K562 (cell line): ENCODE measurements around the gene CPED1. TPM values are rescaled to one million over a fixed set of nuclear protein-coding genes. Genes with fewer than 3 reads are reported as not detected.

ENCODE experiments used
- ATAC-seq: fragments of 200-7000 bp; cut with Tn5 transposase; 3 replicates; pipeline ENCODE4 v1.9.1; 2020; ENCODE audit warnings: moderate library complexity
- BruUV-seq: library from RNA; stranded (reverse); fragments of 400-500 nt; replicated peaks from 2 replicates; lab custom pipeline; 2021; lab: Mats Ljungman, UMichigan
- CTCF ChIA-PET: fragments of 300-600 bp; formaldehyde crosslinking; extraction: SDS; loops from one replicate; lab custom pipeline; 2021; ENCODE audit warnings: low intra/inter-chr PET ratio; lab: Yijun Ruan, JAX
- POLR2A ChIA-PET: fragments of 300-600, 350-650 bp; sonication (Branson Sonifier 250); formaldehyde crosslinking; extraction: SDS; loops from one replicate; lab custom pipeline; 2021; ENCODE audit warnings: antibody characterized with exemption, inconsistent platforms; lab: Yijun Ruan, JAX
- DNase-seq, 4 experiments: peaks; one replicate each; pipeline versions ENCODE4 v3.0.0 to v3.0.0-alpha.2; 2011 to 2018; ENCODE audit warnings: low spot score in 3 of 4, mixed read lengths in 3 of 4; ENCODE audit errors: extremely low read depth in 1 of 4
- FAIRE-seq: peaks from 2 replicates; lab custom pipeline; 2011; peaks lifted over from hg19 to GRCh38; lab: Jason Lieb, UNC
- H2AFZ ChIP-seq: 2 replicates; pipeline ENCODE4 v1.6.0; 2011; ENCODE audit warnings: low read depth, low read length, control low read depth, inconsistent platforms
- H3K27ac ChIP-seq: fragments of 200-600 bp; 3 replicates; pipeline ENCODE4 v1.8.0; 2011; ENCODE audit warnings: low read depth, mild to moderate bottlenecking, control low read depth, inconsistent platforms, low read length, moderate library complexity, mixed read lengths; ENCODE audit errors: extremely low read depth
- H3K27me3 ChIP-seq, 2 experiments: fragments of 300-600 bp in 1 of 2; 2 replicates in 1 of 2; 3 replicates in 1 of 2; pipeline versions ENCODE4 v1.6.0 to v1.8.0; 2011; ENCODE audit warnings: inconsistent platforms in 2 of 2, low read length in 2 of 2, mild to moderate bottlenecking in 1 of 2, mixed read lengths in 1 of 2, moderate library complexity in 1 of 2; ENCODE audit not compliant: control insufficient read depth in 2 of 2, insufficient read depth in 2 of 2
- H3K36me3 ChIP-seq: fragments of 300-600 bp; 3 replicates; pipeline ENCODE4 v1.8.0; 2011; ENCODE audit warnings: mild to moderate bottlenecking, low read length, inconsistent platforms; ENCODE audit not compliant: control insufficient read depth, insufficient read depth
- H3K4me1 ChIP-seq, 2 experiments: fragments of 200-600 bp in 1 of 2; replicated peaks in 1 of 2; 2 replicates in 1 of 2; 3 replicates in 1 of 2; pipeline versions ENCODE4 v1.5.1 to v1.8.0; 2011; ENCODE audit warnings: inconsistent platforms in 2 of 2, low read length in 2 of 2, mild to moderate bottlenecking in 1 of 2, mixed read lengths in 1 of 2, moderate library complexity in 1 of 2; ENCODE audit not compliant: control insufficient read depth in 2 of 2, insufficient read depth in 2 of 2
- H3K4me2 ChIP-seq: 2 replicates; pipeline ENCODE4 v1.6.1; 2011; ENCODE audit warnings: low read length, control low read depth, inconsistent platforms, mixed read lengths; ENCODE audit not compliant: insufficient read depth
- H3K4me3 ChIP-seq: fragments of 200-600 bp; sonication (generic), shearing (Covaris generic); 2 replicates; pipeline ENCODE4 v1.5.1; 2016; ENCODE audit warnings: control low read depth, inconsistent platforms
- H3K79me2 ChIP-seq: fragments of 200-600 bp; 3 replicates; pipeline ENCODE4 v1.8.0; 2011; ENCODE audit warnings: low read length, inconsistent platforms; ENCODE audit not compliant: control insufficient read depth, insufficient read depth
- H3K9ac ChIP-seq, 2 experiments: 2 replicates each; pipeline versions ENCODE4 v1.6.0 to v1.6.1; 2011; ENCODE audit warnings: low read depth in 2 of 2, low read length in 2 of 2, control low read depth in 1 of 2, inconsistent platforms in 1 of 2, mild to moderate bottlenecking in 1 of 2, mixed read lengths in 1 of 2; ENCODE audit not compliant: insufficient read depth in 1 of 2
- H3K9me1 ChIP-seq: one replicate; pipeline ENCODE4 v1.6.0; 2011; ENCODE audit warnings: inconsistent platforms, mild to moderate bottlenecking, low read length, moderate library complexity; ENCODE audit not compliant: control insufficient read depth, insufficient read depth
- H3K9me3 ChIP-seq: replicated peaks from 2 replicates; pipeline ENCODE4 v1.5.1; 2011; ENCODE audit warnings: low read depth, low read length, inconsistent platforms; ENCODE audit not compliant: control insufficient read depth, insufficient read depth
- H4K20me1 ChIP-seq: replicated peaks from 2 replicates; pipeline ENCODE4 v1.6.1; 2011; ENCODE audit warnings: low read length, inconsistent platforms, mixed read lengths; ENCODE audit not compliant: control insufficient read depth, insufficient read depth
- ATF7 ChIP-seq: fragments of 450-650 bp; IDR thresholded peaks from 2 replicates; pipeline ENCODE4 v1.7.1; 2014; ENCODE audit warnings: mild to moderate bottlenecking, moderate library complexity
- C11orf30 ChIP-seq: fragments of 450-650 bp; IDR thresholded peaks from 2 replicates; pipeline ENCODE4 v1.6.1; 2016; ENCODE audit warnings: low read depth, mild to moderate bottlenecking
- CBFA2T3 ChIP-seq: fragments of 450-650 bp; IDR thresholded peaks from 2 replicates; pipeline ENCODE4 v1.6.1; 2017
- CEBPB ChIP-seq: fragments of 450-650 bp; IDR thresholded peaks from 2 replicates; pipeline ENCODE4 v1.6.1; 2016; ENCODE audit warnings: missing genetic modification characterization, missing compliant biosample characterization
- CEBPG ChIP-seq, 3 experiments: fragments of 200-800 bp in 1 of 3; sonication (Bioruptor generic) in 1 of 3; sonication (generic) in 1 of 3; formaldehyde crosslinking in 1 of 3; IDR thresholded peaks in 2 of 3; conservative IDR thresholded peaks in 1 of 3; 2 replicates each; pipeline versions ENCODE4 v1.6.1 to v1.8.0; 2016 to 2022; ENCODE audit warnings: missing compliant biosample characterization in 2 of 3, missing genetic modification characterization in 2 of 3, mild to moderate bottlenecking in 1 of 3, missing genetic modification reagents in 1 of 3
- DACH1 ChIP-seq: fragments of 450-650 bp; IDR thresholded peaks from 2 replicates; pipeline ENCODE4 v1.6.1; 2018; ENCODE audit not compliant: partially characterized antibody
- E2F1 ChIP-seq: sonication (generic); formaldehyde crosslinking; IDR thresholded peaks from 2 replicates; pipeline ENCODE4 v1.8.1; 2023; ENCODE audit warnings: mild to moderate bottlenecking, missing genetic modification reagents, moderate library complexity
- ILF3 ChIP-seq: fragments of 450-650 bp; IDR thresholded peaks from 2 replicates; pipeline ENCODE4 v1.6.1; 2018; ENCODE audit warnings: antibody characterized with exemption, mild to moderate bottlenecking, moderate library complexity, borderline replicate concordance
- NR2F6 ChIP-seq: fragments of 450-650 bp; formaldehyde crosslinking; IDR thresholded peaks from 2 replicates; pipeline ENCODE4 v1.4.0; 2020; ENCODE audit warnings: mild to moderate bottlenecking
- ZNF316 ChIP-seq: fragments of 450-650 bp; IDR thresholded peaks from 2 replicates; pipeline ENCODE4 v1.6.1; 2016
- ZNF347 ChIP-seq: fragments of 450-650 bp; formaldehyde crosslinking; IDR thresholded peaks from 2 replicates; pipeline ENCODE4 v1.4.0; 2020; ENCODE audit warnings: low read depth, mild to moderate bottlenecking, moderate library complexity
- ZNF511 ChIP-seq: sonication (generic); formaldehyde crosslinking; IDR thresholded peaks from 2 replicates; pipeline ENCODE4 v1.8.0; 2022; ENCODE audit warnings: mild to moderate bottlenecking, missing genetic modification reagents
- WGBS: fragments of 100-300 bp; shearing (Covaris generic); methylation state at CpG from one replicate; pipeline ENCODE4 v1.1.6; 2016; ENCODE audit warnings: low coverage, mixed read lengths; ENCODE audit not compliant: insufficient coverage; ENCODE audit errors: missing lambda C conversion rate; 5-methylcytosine and 5-hydroxymethylcytosine counted together
- in situ Hi-C: fragments of 300-500 bp; cut with MboI; formaldehyde crosslinking; loops from 4 replicates; pipeline ENCODE4 v1.15.0; 2018; ENCODE audit warnings: inconsistent platforms, mixed read lengths
- intact Hi-C: fragments of 100-400 bp; cut with micrococcal nuclease; formaldehyde crosslinking; loops from 2 replicates; pipeline ENCODE4 v1.14.2; 2022
- polyA plus RNA-seq, 8 experiments: library from polyadenylated mRNA; depleted of rRNA in 4 of 8; stranded (reverse) in 5 of 8; unstranded in 3 of 8; fragments of >200 nt; fragmentation: Nextera tagmentation in 2 of 8; fragmentation: Illumina TruSeq in 1 of 8; extraction: Ambion mirVana in 2 of 8; extraction: Trizol in 1 of 8; gene quantifications; 2 replicates each; pipeline versions ENCODE4 v1.2.1 to v1.2.3, GENCODE V29; 2011 to 2014; ENCODE audit warnings: inconsistent platforms in 1 of 8, missing spikeins in 1 of 8
- total RNA-seq, 7 experiments: library from RNA; depleted of rRNA in 6 of 7; stranded (reverse); fragments of >200 nt in 6 of 7; fragmentation: Illumina TruSeq in 2 of 7; extraction: Trizol in 2 of 7; gene quantifications; 2 replicates each; pipeline versions ENCODE4 v1.2.1 to v1.2.3, GENCODE V29; 2011 to 2021; ENCODE audit warnings: low replicate concordance in 1 of 7
- TF ChIP-seq, protein P1 (sequence below): fragments of 250-450 bp; sonication (Bioruptor Pico); IDR thresholded peaks from 2 replicates; pipeline ENCODE4 v1.4.0; 2020; ENCODE audit warnings: mild to moderate bottlenecking

Gene CPED1
- total and polyA plus RNA-seq, 9 of the 15 experiments (the other 6 are each of a cell fraction or from before 2014, with no cell fraction given): 195 to 393 (median 290) TPM

DNA sequence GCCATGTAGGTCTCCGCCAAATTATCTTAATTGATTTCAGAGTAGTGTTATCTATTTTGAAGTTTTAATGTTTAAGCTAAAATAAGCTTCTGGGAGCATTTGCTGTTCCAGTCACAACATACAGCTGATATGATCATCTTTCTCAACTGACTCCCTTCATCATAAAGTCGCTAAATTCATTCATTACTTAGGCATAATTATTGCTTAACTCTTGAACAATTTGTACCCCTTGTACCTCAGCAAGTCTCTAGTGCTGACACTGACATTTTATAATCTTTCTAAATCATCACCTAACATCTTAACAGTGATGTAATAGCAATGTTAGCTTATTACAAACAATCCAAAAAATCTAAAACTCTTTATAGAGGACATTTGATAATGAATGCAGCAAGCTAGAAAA, 286.0 kb downstream of the CPED1 start (continued):
- TF ChIP-seq ZNF316 (peak; percentile 41), ZNF511 (no peak), C11orf30 (0 out of 2 replicates have a peak, but pooled peaks have one; percentile 29), CEBPG (CRISPR knock-in tag; IDR thresholded peaks at IDR 0.05) (no peak), CEBPG (tag; conservative IDR thresholded peaks at IDR 0.05 in 1 of 2, IDR thresholded peaks at IDR 0.05 in 1 of 2) (peak; percentile 47 to 63; a peak in 3 of 4 replicates), E2F1 (no peak), ILF3 (0 out of 2 replicates have a peak, but pooled peaks have one; percentile 25), CEBPB (tag) (peak; percentile 51), NR2F6 (no peak), ATF7 (no peak), CBFA2T3 (no peak)

DNA sequence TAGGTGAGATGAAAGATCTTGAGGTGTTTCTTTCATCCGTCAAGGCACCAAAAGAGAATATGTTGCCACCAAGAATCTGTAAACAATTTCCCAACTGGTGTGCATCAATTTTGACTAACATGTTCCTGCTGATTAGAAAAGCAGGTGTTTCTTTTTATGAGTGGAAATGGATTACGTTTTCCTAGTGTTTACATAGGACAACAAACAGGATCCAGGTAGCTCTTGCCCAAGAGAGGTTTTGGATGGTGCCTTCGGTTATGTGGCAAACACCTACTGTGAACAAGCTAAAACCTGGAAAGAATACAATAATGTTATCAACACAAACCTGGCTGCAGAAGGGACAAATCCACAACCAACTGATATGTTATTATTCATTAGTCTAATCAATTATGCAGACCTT, 286.7 kb downstream of the CPED1 start:
- Histone ChIP-seq H3K27ac (no peak overlapping the region), H3K79me2 (no peaks in the 10 kb centered on the region), H3K4me2 (no peak overlapping the region), H3K4me3 (no peak overlapping the region), H3K9me1 (no peaks in the 10 kb centered on the region), H3K9ac (no peak overlapping the region), H4K20me1 (no peaks in the 10 kb centered on the region), H2AFZ (no peak overlapping the region), H3K9me3 (no peaks in the 10 kb centered on the region), H3K36me3 (peaks cover 98% of the 10 kb centered on the region), H3K27me3 (no peaks in the 10 kb centered on the region), H3K4me1 (peaks cover 0 to 12% of the 10 kb centered on the region in 2 experiments; a peak in 2 of 5 replicates)
- 90% methylated on average over 3 of the region's 3 CpGs for WGBS
- no TSS peak for BruUV-seq
- POLR2A ChIA-PET: interaction anchor here (2.2 kb wide), 1 partner anchor 14 kb away, joined by 7 read pairs; no protein-coding TSS in a partner anchor
- intact Hi-C loops: no loop called here
- no peak for FAIRE-seq
- no peak for ATAC-seq
- in situ Hi-C loops: no loop called here
- CTCF ChIA-PET: no interaction called here
- no peak for DNase-seq
- no peak for TF ChIP-seq DACH1
- TF ChIP-seq, protein P1, sequence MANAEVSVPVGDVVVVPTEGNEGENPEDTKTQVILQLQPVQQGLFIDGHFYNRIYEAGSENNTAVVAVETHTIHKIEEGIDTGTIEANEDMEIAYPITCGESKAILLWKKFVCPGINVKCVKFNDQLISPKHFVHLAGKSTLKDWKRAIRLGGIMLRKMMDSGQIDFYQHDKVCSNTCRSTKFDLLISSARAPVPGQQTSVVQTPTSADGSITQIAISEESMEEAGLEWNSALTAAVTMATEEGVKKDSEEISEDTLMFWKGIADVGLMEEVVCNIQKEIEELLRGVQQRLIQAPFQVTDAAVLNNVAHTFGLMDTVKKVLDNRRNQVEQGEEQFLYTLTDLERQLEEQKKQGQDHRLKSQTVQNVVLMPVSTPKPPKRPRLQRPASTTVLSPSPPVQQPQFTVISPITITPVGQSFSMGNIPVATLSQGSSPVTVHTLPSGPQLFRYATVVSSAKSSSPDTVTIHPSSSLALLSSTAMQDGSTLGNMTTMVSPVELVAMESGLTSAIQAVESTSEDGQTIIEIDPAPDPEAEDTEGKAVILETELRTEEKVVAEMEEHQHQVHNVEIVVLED (CRISPR knock-in tag): no peak
- no peak for TF ChIP-seq ZNF347 (CRISPR knock-in tag)
